Measurements from ENCODE around the gene CACYBP. TPM values are rescaled to one million over a fixed set of nuclear protein-coding genes. Genes with fewer than 3 reads are reported as not detected.

The CACYBP gene
- total and polyA plus RNA-seq, 2 of the 8 experiments (the other 6 are each of a cell fraction or from before 2014, with no cell fraction given) = 28.3 to 247 TPM

GRCh38 chr1:174982971-174983689, 16.6 kb upstream of the CACYBP start:
- no peak overlapping the region for H3K4me2 ChIP-seq (ENCODE audit: insufficient read depth in 1 of 2, low read depth in 2 of 2, low read length in 2 of 2)
- no peak overlapping the region for H2AK5ac ChIP-seq (ENCODE audit: low read depth, low read length)
- POLR2A ChIA-PET (ENCODE audit: partially characterized antibody) = interaction anchor here (0.6 to 1.3 kb wide), 5 partner anchors 9 to 98 kb away, joined by 3 to 5 read pairs (median 3); partner anchors contain the start of gene CACYBP
- no peak overlapping the region for H3K14ac ChIP-seq (ENCODE audit: insufficient read length)
- no peaks in the 10 kb centered on the region; the same call in 1 of the 2 replicates for H3K79me1 ChIP-seq (ENCODE audit: low read depth, low read length)
- no peak overlapping the region for H4K8ac ChIP-seq (ENCODE audit: extremely low read depth, insufficient read depth, low read length)
- no peak overlapping the region for H4K91ac ChIP-seq (replicated peaks; ENCODE audit: insufficient read length, low read length)
- no peak overlapping the region for H3K27ac ChIP-seq (ENCODE audit: low read depth, low read length)
- H4K5ac ChIP-seq (ENCODE audit: insufficient read length, low read depth, low read length) = no peak overlapping the region
- no peaks in the 10 kb centered on the region for H3K9me3 ChIP-seq (ENCODE audit: insufficient read depth in 2 of 2, low read depth in 1 of 2, low read length in 1 of 2)
- H3K4me1 ChIP-seq (replicated peaks in 1 of 4; ENCODE audit: control insufficient read depth in 3 of 4, insufficient read depth in 4 of 4, low read length in 3 of 4) = no peaks in the 10 kb centered on the region
- no peak overlapping the region for H3K18ac ChIP-seq (ENCODE audit: extremely low read depth, low read length)
- no peak overlapping the region for H2AFZ ChIP-seq (ENCODE audit: low read length)
- no peak overlapping the region for H2BK5ac ChIP-seq (ENCODE audit: low read depth, low read length)
- H3K4me3 ChIP-seq (ENCODE audit: extremely low read depth in 1 of 4, insufficient read depth in 2 of 4, low read depth in 3 of 4, low read length in 4 of 4) = no peak overlapping the region
- no peaks in the 10 kb centered on the region for H3K79me2 ChIP-seq (ENCODE audit: control insufficient read depth in 1 of 2, insufficient read depth in 2 of 2, low read length in 2 of 2)
- no peak overlapping the region for H3K4ac ChIP-seq (replicated peaks; ENCODE audit: insufficient read length, low read depth, low read length)
- H3K36me3 ChIP-seq (ENCODE audit: control insufficient read depth in 2 of 4, insufficient read depth in 4 of 4, low read length in 3 of 4) = peaks cover 18 to 86% (median 65%) of the 10 kb centered on the region in 4 experiments
- no peak overlapping the region for H3K56ac ChIP-seq (replicated peaks; ENCODE audit: insufficient read length, low read depth, low read length)
- no peak overlapping the region for H2BK15ac ChIP-seq (ENCODE audit: low read length)
- no peak for DNase-seq (ENCODE audit: low read depth in 1 of 2, low spot score in 2 of 2)
- H3K23ac ChIP-seq (ENCODE audit: insufficient read length) = no peak overlapping the region
- no peak overlapping the region for H2BK20ac ChIP-seq (ENCODE audit: low read length)
- no peak for FAIRE-seq
- no peaks in the 10 kb centered on the region for H4K20me1 ChIP-seq (replicated peaks in 1 of 2; ENCODE audit: control insufficient read depth in 1 of 2, insufficient read depth in 2 of 2, low read length in 2 of 2)
- no peak overlapping the region for H2BK120ac ChIP-seq (replicated peaks; ENCODE audit: low read depth, low read length)
- no peak overlapping the region for H3K9ac ChIP-seq (replicated peaks in 1 of 4; ENCODE audit: extremely low read depth in 1 of 4, low read depth in 3 of 4, low read length in 3 of 4)
- no peaks in the 10 kb centered on the region for H3K27me3 ChIP-seq (replicated peaks in 1 of 4; ENCODE audit: control insufficient read depth in 3 of 4, extremely low read depth in 1 of 4, insufficient read depth in 3 of 4, low read length in 3 of 4)
- no peak overlapping the region for H2BK12ac ChIP-seq (ENCODE audit: low read depth, low read length)
- H3K23me2 ChIP-seq (ENCODE audit: low read depth, low read length) = no peaks in the 10 kb centered on the region
- CTCF ChIA-PET (ENCODE audit: partially characterized antibody) = interaction anchor here (0.6 to 6.8 kb wide), 28 partner anchors 9 to 224 kb away, joined by 3 to 66 read pairs (median 3); no protein-coding TSS in a partner anchor
- TF ChIP-seq RNF2 (IDR thresholded peaks at IDR 0.05; ENCODE audit: borderline replicate concordance, low read depth, low read length, missing control alignments, poor library complexity, severe bottlenecking) (no peak), GABPA (IDR thresholded peaks at IDR 0.05; ENCODE audit: borderline replicate concordance, insufficient read depth, low read length) (no peak)
